Mononuclear cell (primary cell): ENCODE data around the gene ZWILCH. TPM values are rescaled to one million over a fixed set of nuclear protein-coding genes. Genes with fewer than 3 reads are reported as not detected.
"Not testable (repeated sequence)": the region's sequence is repeated elsewhere in the genome, so short reads cannot be mapped to it uniquely, and the experiment has no call there.

Source experiments
- H3K27me3 ChIP-seq: 2 replicates; pipeline ENCODE4 v1.6.0; 2011; ENCODE audit warnings: low read length, control low read depth; ENCODE audit not compliant: insufficient read depth
- H3K4me1 ChIP-seq: 2 replicates; pipeline ENCODE4 v1.5.1; 2011; ENCODE audit warnings: mild to moderate bottlenecking, low read length, control low read depth; ENCODE audit not compliant: insufficient read depth
- H3K4me3 ChIP-seq: 2 replicates; pipeline ENCODE4 v1.5.1; 2011; ENCODE audit warnings: mild to moderate bottlenecking, low read length, moderate library complexity
- H3K9me3 ChIP-seq: 2 replicates; pipeline ENCODE4 v1.5.1; 2011; ENCODE audit warnings: low read depth, mild to moderate bottlenecking, control low read depth, low read length
- total RNA-seq: library from RNA; depleted of rRNA; stranded (reverse); fragments of >200 nt; gene quantifications from one replicate; pipeline ENCODE4 v1.2.3, GENCODE V29; 2012

Gene ZWILCH
- 10.2 TPM for total RNA-seq

- Histone ChIP-seq H3K4me3 (peak within 1 kb of the TSS; percentile 89), H3K9me3 (no peaks in the 10 kb centered on the region), H3K4me1 (peaks cover 24% of the 10 kb centered on the region), H3K27me3 (no peaks in the 10 kb centered on the region)
Measured at GRCh38 chr15:66504563-66505429, at the start of gene ZWILCH, which contains the start of gene RPL4. Gene ZWILCH, plus strand, starts transcription at chr15:66505326. Its CDS starts 13 bp downstream, at chr15:66505339. Gene RPL4, minus strand, starts transcription at chr15:66504855. Its CDS starts 65 bp downstream, at chr15:66504790.

- Histone ChIP-seq H3K9me3 (no peaks in the 10 kb centered on the region), H3K4me1 (peaks cover 18% of the 10 kb centered on the region), H3K27me3 (no peaks in the 10 kb centered on the region)
Measured at GRCh38 chr15:66456211-66456610, 48.9 kb upstream of the ZWILCH start.

GRCh38 chr15:66459818-66460615 is 45.1 kb upstream of the ZWILCH start:
- no peak overlapping the region for H3K4me3 ChIP-seq
- H3K9me3 ChIP-seq = no peaks in the 10 kb centered on the region
- H3K4me1 ChIP-seq = peaks cover 2% of the 10 kb centered on the region
- no peaks in the 10 kb centered on the region for H3K27me3 ChIP-seq

More at GRCh38 chr15:66456211-66456610, 48.9 kb upstream of the ZWILCH start:
- H3K4me3 ChIP-seq = no peak overlapping the region

GRCh38 chr15:66461294-66461693 is 43.8 kb upstream of the ZWILCH start:
- not testable (repeated sequence) for H3K4me1 ChIP-seq, H3K9me3 ChIP-seq, H3K27me3 ChIP-seq, H3K4me3 ChIP-seq

GRCh38 chr15:66461917-66462316 is 43.2 kb upstream of the ZWILCH start:
- Histone ChIP-seq H3K4me3 (no peak overlapping the region), H3K27me3 (no peaks in the 10 kb centered on the region), H3K4me1 (peaks cover 8% of the 10 kb centered on the region), H3K9me3 (no peaks in the 10 kb centered on the region)

- Histone ChIP-seq H3K4me1 (peaks cover 8% of the 10 kb centered on the region), H3K9me3 (no peaks in the 10 kb centered on the region), H3K4me3 (no peak overlapping the region), H3K27me3 (no peaks in the 10 kb centered on the region)
Measured at GRCh38 chr15:66462627-66463026, 42.5 kb upstream of the ZWILCH start.

GRCh38 chr15:66465294-66465693 is 39.8 kb upstream of the ZWILCH start:
- H3K9me3 ChIP-seq, H3K27me3 ChIP-seq, H3K4me3 ChIP-seq, H3K4me1 ChIP-seq: not testable (repeated sequence)

- not testable (repeated sequence) for H3K27me3 ChIP-seq, H3K9me3 ChIP-seq, H3K4me3 ChIP-seq
- peaks cover 20% of the 10 kb centered on the region for H3K4me1 ChIP-seq
Measured at GRCh38 chr15:66467162-66468040, 37.7 kb upstream of the ZWILCH start.

- not testable (repeated sequence) for H3K9me3 ChIP-seq, H3K4me3 ChIP-seq, H3K27me3 ChIP-seq
- peaks cover 20% of the 10 kb centered on the region for H3K4me1 ChIP-seq
Measured at GRCh38 chr15:66470825-66471224, 34.3 kb upstream of the ZWILCH start.

GRCh38 chr15:66472176-66472999 is 32.7 kb upstream of the ZWILCH start:
- Histone ChIP-seq H3K9me3 (no peaks in the 10 kb centered on the region), H3K27me3 (no peaks in the 10 kb centered on the region), H3K4me1 (peaks cover 20% of the 10 kb centered on the region), H3K4me3 (no peak overlapping the region)

- Histone ChIP-seq H3K4me3 (no peak overlapping the region), H3K27me3 (no peaks in the 10 kb centered on the region), H3K9me3 (no peaks in the 10 kb centered on the region), H3K4me1 (peaks cover 20% of the 10 kb centered on the region)
Measured at GRCh38 chr15:66474135-66474534, 31.0 kb upstream of the ZWILCH start.

GRCh38 chr15:66474963-66475362 is 30.2 kb upstream of the ZWILCH start:
- peaks cover 20% of the 10 kb centered on the region for H3K4me1 ChIP-seq
- no peaks in the 10 kb centered on the region for H3K9me3 ChIP-seq
- no peak overlapping the region for H3K4me3 ChIP-seq
- no peaks in the 10 kb centered on the region for H3K27me3 ChIP-seq

- peaks cover 16% of the 10 kb centered on the region for H3K4me1 ChIP-seq
- H3K27me3 ChIP-seq = no peaks in the 10 kb centered on the region
- H3K9me3 ChIP-seq = no peaks in the 10 kb centered on the region
- H3K4me3 ChIP-seq = no peak overlapping the region
Measured at GRCh38 chr15:66476535-66476934, 28.6 kb upstream of the ZWILCH start.

- Histone ChIP-seq H3K9me3 (no peaks in the 10 kb centered on the region), H3K27me3 (no peaks in the 10 kb centered on the region), H3K4me1 (peaks cover 11% of the 10 kb centered on the region), H3K4me3 (no peak overlapping the region)
Measured at GRCh38 chr15:66477011-66477410, 28.1 kb upstream of the ZWILCH start.
